ENCODE results near the gene SULT1A3. TPM values are rescaled to one million over a fixed set of nuclear protein-coding genes. Genes with fewer than 3 reads are reported as not detected.
"Not testable (repeated sequence)": the region's sequence is repeated elsewhere in the genome, so short reads cannot be mapped to it uniquely, and the experiment has no call there.

Gene SULT1A3
- total RNA-seq, result 1.3 and 3.0 TPM in 2 replicates
- polyA plus RNA-seq (2012), result 6.9 TPM

- DNase-seq (ENCODE audit: low read depth), result not testable (repeated sequence)
Measured at GRCh38 chr16:30199049-30199448, at the start of gene SULT1A3. SULT1A3 (plus strand) TSS chr16:30199255; CDS start chr16:30200729, 1,474 bp downstream.

GRCh38 chr16:30151091-30151490 lies 48.0 kb upstream of the SULT1A3 start:
- DNase-seq (ENCODE audit: low read depth), result no peak

- no peak for DNase-seq (ENCODE audit: low read depth)
Measured at GRCh38 chr16:30152517-30152916, 46.5 kb upstream of the SULT1A3 start.

- DNase-seq (ENCODE audit: low read depth), result no peak
Measured at GRCh38 chr16:30155188-30155587, 43.9 kb upstream of the SULT1A3 start.

- no peak for DNase-seq (ENCODE audit: low read depth)
Measured at GRCh38 chr16:30157214-30157613, 41.8 kb upstream of the SULT1A3 start.

- DNase-seq (ENCODE audit: low read depth), result no peak
Measured at GRCh38 chr16:30163538-30163937, 35.5 kb upstream of the SULT1A3 start.

GRCh38 chr16:30166202-30166902 lies 32.7 kb upstream of the SULT1A3 start:
- DNase-seq (ENCODE audit: low read depth), result no peak

GRCh38 chr16:30168746-30169145 lies 30.3 kb upstream of the SULT1A3 start:
- DNase-seq (ENCODE audit: low read depth), result not testable (repeated sequence)

GRCh38 chr16:30169416-30169815 lies 29.6 kb upstream of the SULT1A3 start:
- DNase-seq (ENCODE audit: low read depth), result not testable (repeated sequence)

GRCh38 chr16:30170145-30170544 lies 28.9 kb upstream of the SULT1A3 start:
- not testable (repeated sequence) for DNase-seq (ENCODE audit: low read depth)

- DNase-seq (ENCODE audit: low read depth), result no peak
Measured at GRCh38 chr16:30173054-30173453, 26.0 kb upstream of the SULT1A3 start.

- DNase-seq (ENCODE audit: low read depth), result not testable (repeated sequence)
Measured at GRCh38 chr16:30176876-30177275, 22.2 kb upstream of the SULT1A3 start.

GRCh38 chr16:30179195-30179594 lies 19.9 kb upstream of the SULT1A3 start:
- DNase-seq (ENCODE audit: low read depth), result no peak

- no peak for DNase-seq (ENCODE audit: low read depth)
Measured at GRCh38 chr16:30179931-30180330, 19.1 kb upstream of the SULT1A3 start.

- no peak for DNase-seq (ENCODE audit: low read depth)
Measured at GRCh38 chr16:30180741-30181140, 18.3 kb upstream of the SULT1A3 start.

GRCh38 chr16:30183233-30184095 lies 15.6 kb upstream of the SULT1A3 start, which contains the start of gene CORO1A:
CORO1A (plus strand) TSS chr16:30183602; CDS start chr16:30185210, 1,608 bp downstream.
- peak; percentile 74 for DNase-seq (ENCODE audit: low read depth)

GRCh38 chr16:30184096-30184890 lies 14.8 kb upstream of the SULT1A3 start:
- no peak for DNase-seq (ENCODE audit: low read depth)

GRCh38 chr16:30184891-30185682 lies 14.0 kb upstream of the SULT1A3 start:
- no peak for DNase-seq (ENCODE audit: low read depth)

- DNase-seq (ENCODE audit: low read depth), result peak; percentile 13
Measured at GRCh38 chr16:30185683-30186421, 13.2 kb upstream of the SULT1A3 start.

- no peak for DNase-seq (ENCODE audit: low read depth)
Measured at GRCh38 chr16:30186444-30186781, 12.6 kb upstream of the SULT1A3 start.

Data from myocyte (in vitro differentiated cells).